HEK293 (cell line): ENCODE measurements around the gene MED15.
"Not testable (repeated sequence)": the region's sequence is repeated elsewhere in the genome, so short reads cannot be mapped to it uniquely, and the experiment has no call there.

Experiments
- CTCF ChIA-PET: fragments of 350-600 bp; formaldehyde crosslinking; extraction: SDS; loops from one replicate; lab custom pipeline; 2021; ENCODE audit warnings: antibody characterized with exemption; lab: Yijun Ruan, JAX
- POLR2A ChIA-PET: fragments of 300-600 bp; formaldehyde crosslinking; extraction: SDS; loops from one replicate; lab custom pipeline; 2020; ENCODE audit warnings: antibody characterized with exemption, inconsistent platforms; lab: Yijun Ruan, JAX
- H3K27ac ChIP-seq: fragments of 200-500 bp; sonication (Bioruptor generic); 2 replicates; pipeline ENCODE4 v1.5.1; 2014; ENCODE audit warnings: low read depth, low read length, control low read depth, inconsistent platforms; ENCODE audit errors: extremely low read depth
- H3K36me3 ChIP-seq, 2 experiments: fragments of 200-500 bp in 1 of 2; sonication (Bioruptor generic) in 1 of 2; 1 replicate in 1 of 2; 2 replicates in 1 of 2; pipeline ENCODE4 v1.5.1; 2014 to 2017; ENCODE audit warnings: inconsistent platforms in 2 of 2, low read length in 2 of 2; ENCODE audit not compliant: control insufficient read depth in 2 of 2, insufficient read depth in 1 of 2
- H3K4me1 ChIP-seq: fragments of 200-500 bp; sonication (Bioruptor generic); 2 replicates; pipeline ENCODE4 v1.5.1; 2014; ENCODE audit warnings: mild to moderate bottlenecking, low read length, inconsistent platforms; ENCODE audit not compliant: control insufficient read depth, insufficient read depth
- H3K4me3 ChIP-seq: 2 replicates; pipeline ENCODE4 v1.5.1; 2011; ENCODE audit warnings: low read depth, mild to moderate bottlenecking, control low read depth, low read length, moderate library complexity
- H3K9me3 ChIP-seq: fragments of 200-500 bp; sonication (Bioruptor generic); 2 replicates; pipeline ENCODE4 v1.5.1; 2014; ENCODE audit warnings: low read depth, low read length, inconsistent platforms; ENCODE audit not compliant: control insufficient read depth, insufficient read depth
- ATF2 ChIP-seq: fragments of 450-650 bp; formaldehyde crosslinking; IDR thresholded peaks from 2 replicates; pipeline ENCODE4 v1.5.1; 2016; ENCODE audit warnings: missing biosample characterization, missing genetic modification characterization, low read depth
- REPIN1 ChIP-seq: fragments of 450-650 bp; formaldehyde crosslinking; IDR thresholded peaks from 2 replicates; pipeline ENCODE4 v1.5.1; 2017; ENCODE audit warnings: missing biosample characterization, missing genetic modification characterization, low read depth
- SCRT1 ChIP-seq: fragments of 450-650 bp; formaldehyde crosslinking; IDR thresholded peaks from 2 replicates; pipeline ENCODE4 v1.5.1; 2016; ENCODE audit warnings: missing biosample characterization, missing genetic modification characterization, borderline replicate concordance
- WT1 ChIP-seq: fragments of 450-650 bp; formaldehyde crosslinking; IDR thresholded peaks from 2 replicates; pipeline ENCODE4 v1.5.1; 2016; ENCODE audit warnings: missing biosample characterization, missing genetic modification characterization
- ZNF10 ChIP-seq: fragments of 450-650 bp; formaldehyde crosslinking; IDR thresholded peaks from 2 replicates; pipeline ENCODE4 v1.5.1; 2017; ENCODE audit warnings: missing biosample characterization, missing genetic modification characterization
- ZNF121 ChIP-seq: fragments of 450-650 bp; formaldehyde crosslinking; IDR thresholded peaks from 2 replicates; pipeline ENCODE4 v1.5.1; 2016; ENCODE audit warnings: missing biosample characterization, missing genetic modification characterization
- ZNF169 ChIP-seq: fragments of 450-650 bp; formaldehyde crosslinking; IDR thresholded peaks from 2 replicates; pipeline ENCODE4 v1.5.1; 2016; ENCODE audit warnings: missing biosample characterization, missing genetic modification characterization
- ZNF18 ChIP-seq: fragments of 450-650 bp; formaldehyde crosslinking; IDR thresholded peaks from 2 replicates; pipeline ENCODE4 v1.5.1; 2016; ENCODE audit warnings: missing biosample characterization, missing genetic modification characterization
- ZNF184 ChIP-seq: fragments of 450-650 bp; IDR thresholded peaks from 2 replicates; pipeline ENCODE4 v1.5.1; 2018; ENCODE audit warnings: missing biosample characterization, mild to moderate bottlenecking, missing genetic modification characterization
- ZNF19 ChIP-seq: fragments of 450-650 bp; formaldehyde crosslinking; IDR thresholded peaks from 2 replicates; pipeline ENCODE4; 2016; ENCODE audit warnings: missing biosample characterization, missing genetic modification characterization, low read depth
- ZNF214 ChIP-seq: fragments of 450-650 bp; formaldehyde crosslinking; IDR thresholded peaks from 2 replicates; pipeline ENCODE4 v1.5.1; 2017; ENCODE audit warnings: missing biosample characterization, mild to moderate bottlenecking, missing genetic modification characterization, borderline replicate concordance
- ZNF248 ChIP-seq: fragments of 450-650 bp; formaldehyde crosslinking; IDR thresholded peaks from 2 replicates; pipeline ENCODE4 v1.5.1; 2017; ENCODE audit warnings: missing biosample characterization, missing genetic modification characterization
- ZNF354C ChIP-seq: fragments of 450-650 bp; formaldehyde crosslinking; IDR thresholded peaks from 2 replicates; pipeline ENCODE4 v1.5.1; 2016; ENCODE audit warnings: missing biosample characterization, missing genetic modification characterization, low read depth, borderline replicate concordance
- ZNF423 ChIP-seq: fragments of 450-650 bp; formaldehyde crosslinking; IDR thresholded peaks from 2 replicates; pipeline ENCODE4 v1.5.1; 2016; ENCODE audit warnings: missing biosample characterization, missing genetic modification characterization
- ZNF501 ChIP-seq: fragments of 450-650 bp; formaldehyde crosslinking; IDR thresholded peaks from 2 replicates; pipeline ENCODE4 v1.5.1; 2016; ENCODE audit warnings: missing biosample characterization, missing genetic modification characterization
- ZNF610 ChIP-seq: fragments of 450-650 bp; formaldehyde crosslinking; IDR thresholded peaks from 2 replicates; pipeline ENCODE4 v1.5.1; 2016; ENCODE audit warnings: missing biosample characterization, missing genetic modification characterization, borderline replicate concordance
- ZNF629 ChIP-seq: fragments of 450-650 bp; formaldehyde crosslinking; IDR thresholded peaks from 2 replicates; pipeline ENCODE4 v1.5.1; 2017; ENCODE audit warnings: missing biosample characterization, missing genetic modification characterization
- ZNF777 ChIP-seq: fragments of 450-650 bp; formaldehyde crosslinking; IDR thresholded peaks from 2 replicates; pipeline ENCODE4 v1.5.1; 2017; ENCODE audit warnings: missing biosample characterization, missing genetic modification characterization, borderline replicate concordance
- ZNF791 ChIP-seq: fragments of 450-650 bp; formaldehyde crosslinking; IDR thresholded peaks from 2 replicates; pipeline ENCODE4 v1.5.1; 2016; ENCODE audit warnings: missing biosample characterization, missing genetic modification characterization
- TF ChIP-seq, protein P1 (sequence below): IDR thresholded peaks from 2 replicates; pipeline ENCODE4 v1.6.1; 2011; ENCODE audit warnings: mild to moderate bottlenecking, low read depth, low read length, borderline replicate concordance

MED15 gene

GRCh38 chr22:20619045-20619892, 111.9 kb downstream of the MED15 start:
- H3K36me3 ChIP-seq = no peaks in the 10 kb centered on the region
- no peak for TF ChIP-seq ZNF777
- TF ChIP-seq ATF2 (tag by site-specific recombination) = no peak
- TF ChIP-seq ZNF629 (tag by site-specific recombination) = no peak
- no peak for TF ChIP-seq ZNF423 (tag by site-specific recombination)
- TF ChIP-seq ZNF18 (tag by site-specific recombination) = no peak
- no peak for TF ChIP-seq ZNF169 (tag by site-specific recombination)
- TF ChIP-seq REPIN1 (tag by site-specific recombination) = no peak
- no peak for TF ChIP-seq WT1 (tag by site-specific recombination)
- no peak for TF ChIP-seq SCRT1 (tag by site-specific recombination)
- TF ChIP-seq ZNF19 (tag by site-specific recombination) = no peak
- no peak for TF ChIP-seq ZNF791 (tag by site-specific recombination)
- no peak for TF ChIP-seq ZNF610 (tag by site-specific recombination)
- TF ChIP-seq ZNF248 = no peak
- TF ChIP-seq, protein P1, sequence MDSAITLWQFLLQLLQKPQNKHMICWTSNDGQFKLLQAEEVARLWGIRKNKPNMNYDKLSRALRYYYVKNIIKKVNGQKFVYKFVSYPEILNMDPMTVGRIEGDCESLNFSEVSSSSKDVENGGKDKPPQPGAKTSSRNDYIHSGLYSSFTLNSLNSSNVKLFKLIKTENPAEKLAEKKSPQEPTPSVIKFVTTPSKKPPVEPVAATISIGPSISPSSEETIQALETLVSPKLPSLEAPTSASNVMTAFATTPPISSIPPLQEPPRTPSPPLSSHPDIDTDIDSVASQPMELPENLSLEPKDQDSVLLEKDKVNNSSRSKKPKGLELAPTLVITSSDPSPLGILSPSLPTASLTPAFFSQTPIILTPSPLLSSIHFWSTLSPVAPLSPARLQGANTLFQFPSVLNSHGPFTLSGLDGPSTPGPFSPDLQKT = no peak
- no peak for TF ChIP-seq ZNF501
- TF ChIP-seq ZNF214 = no peak
- TF ChIP-seq ZNF184 (tag by site-specific recombination) = no peak
- TF ChIP-seq ZNF10 = no peak
- TF ChIP-seq ZNF354C (tag by site-specific recombination) = no peak
- TF ChIP-seq, all 188 proteins: peak for 0
- no peaks in the 10 kb centered on the region for H3K9me3 ChIP-seq
- ChIA-PET CTCF (interaction anchor here (0.6 to 1.4 kb wide), 6 partner anchors 11 to 466 kb away, joined by 3 to 6 read pairs (median 4); no protein-coding TSS in a partner anchor), POLR2A (no interaction called here)
- H3K4me3 ChIP-seq = no peak overlapping the region
- no peak overlapping the region for H3K27ac ChIP-seq
- no peaks in the 10 kb centered on the region for H3K4me1 ChIP-seq

GRCh38 chr22:20619893-20620194, 112.4 kb downstream of the MED15 start:
- CTCF ChIA-PET = interaction anchor here (0.6 to 1.4 kb wide), 4 partner anchors 10 to 48 kb away, joined by 3 to 6 read pairs (median 4); no protein-coding TSS in a partner anchor
- POLR2A ChIA-PET, H3K4me1 ChIP-seq, H3K27ac ChIP-seq, H3K36me3 ChIP-seq, H3K4me3 ChIP-seq, H3K9me3 ChIP-seq: not testable (repeated sequence)
- TF ChIP-seq ZNF121 (tag by site-specific recombination) = peak; percentile 41; the same call in 1 of the 2 replicates
- TF ChIP-seq, all 188 proteins: peak for 1; not testable (repeated sequence) for 187
